ENCODE measurements around the gene TNFRSF1A. TPM values are rescaled to one million over a fixed set of nuclear protein-coding genes. Genes with fewer than 3 reads are reported as not detected.

Gene TNFRSF1A
- total and polyA plus RNA-seq, 2 of the 13 experiments (the other 11 are each of a cell fraction or from before 2014, with no cell fraction given) = 41.5 to 61.2 TPM

DNA sequence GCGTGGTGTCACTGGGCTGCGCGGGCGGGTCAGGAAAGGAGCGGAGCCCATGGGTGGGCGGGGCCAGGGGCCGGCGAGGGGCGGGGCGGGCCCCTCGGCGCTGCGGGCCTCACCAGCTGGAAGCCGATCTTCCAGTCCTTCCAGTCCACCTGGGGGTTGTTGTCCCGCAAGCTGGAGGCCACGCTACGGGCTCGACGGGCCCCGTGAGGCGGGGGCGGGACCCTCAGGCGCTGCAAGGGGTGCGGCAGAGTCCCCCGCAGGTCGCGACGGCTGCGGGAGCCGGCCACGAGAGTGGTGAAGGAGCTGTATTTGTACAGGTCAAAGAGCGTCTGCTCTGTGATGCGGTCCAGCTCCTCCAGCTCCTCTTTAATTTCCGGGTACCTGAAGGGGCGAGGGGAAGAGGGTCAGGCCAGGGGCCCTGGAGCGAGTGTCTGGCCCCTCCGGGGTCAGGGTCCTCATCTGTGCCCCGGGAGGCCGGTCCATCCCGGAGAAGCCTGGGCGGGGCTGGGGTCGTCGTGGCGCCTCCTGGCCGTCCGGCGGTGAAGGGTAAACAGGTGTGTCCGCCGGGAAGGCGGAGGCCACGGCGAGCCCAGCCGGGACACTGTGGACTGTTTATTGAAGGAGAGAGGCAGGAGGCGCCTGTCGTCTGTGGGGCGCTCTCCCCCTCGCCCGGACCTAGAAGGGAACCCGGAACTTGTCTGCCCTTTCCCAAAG, 21.6 kb upstream of the TNFRSF1A start (continued):
- peak; percentile 55; the same call in 1 of the 2 replicates for TF ChIP-seq HMG20A (CRISPR knock-in tag; IDR thresholded peaks at IDR 0.05; ENCODE audit: borderline replicate concordance)
- TF ChIP-seq ZNF260 (CRISPR knock-in tag; IDR thresholded peaks at IDR 0.05; ENCODE audit: borderline replicate concordance, low read depth) = no peak
- peak; percentile 83 for TF ChIP-seq DMAP1 (CRISPR knock-in tag; IDR thresholded peaks at IDR 0.05)
- TF ChIP-seq ZNF343 (CRISPR knock-in tag; IDR thresholded peaks at IDR 0.05) = peak; percentile 79
- peak; percentile 74 for TF ChIP-seq MEIS2 (CRISPR knock-in tag; IDR thresholded peaks at IDR 0.05)
- TF ChIP-seq YEATS4 (CRISPR knock-in tag; IDR thresholded peaks at IDR 0.05; ENCODE audit: borderline replicate concordance) = peak; percentile 84
- TF ChIP-seq ZNF564 (CRISPR knock-in tag; IDR thresholded peaks at IDR 0.05) = no peak
- TF ChIP-seq YY1 (IDR thresholded peaks at IDR 0.05; ENCODE audit: insufficient read depth, insufficient replicate concordance, low read depth, low read length) = peak; percentile 17
- no peak for TF ChIP-seq GLMP (CRISPR knock-in tag; IDR thresholded peaks at IDR 0.05; ENCODE audit: borderline replicate concordance)
- no peak for TF ChIP-seq ZNF468 (CRISPR knock-in tag; IDR thresholded peaks at IDR 0.05)
- TF ChIP-seq ZNF629 (CRISPR knock-in tag; conservative IDR thresholded peaks at IDR 0.05) = peak; percentile 19; the same call in 1 of the 2 replicates
- TF ChIP-seq ZMYM3 (CRISPR knock-in tag; IDR thresholded peaks at IDR 0.05) = no peak; the same call in 1 of the 2 replicates
- TF ChIP-seq SRSF4 (IDR thresholded peaks at IDR 0.05; ENCODE audit: low read depth, low read length, poor library complexity, severe bottlenecking) = no peak
- peak; percentile 75 for TF ChIP-seq FOXA3 (CRISPR knock-in tag; IDR thresholded peaks at IDR 0.05)
- TF ChIP-seq SSRP1 (CRISPR knock-in tag; IDR thresholded peaks at IDR 0.05) = peak; percentile 31; the same call in 1 of the 2 replicates
- TF ChIP-seq ZNF562 (CRISPR knock-in tag; IDR thresholded peaks at IDR 0.05; ENCODE audit: borderline replicate concordance) = no peak
- TF ChIP-seq ZNF230 (CRISPR knock-in tag; IDR thresholded peaks at IDR 0.05) = peak; percentile 78; the same call in 1 of the 2 replicates
- TF ChIP-seq DNMT1 (CRISPR knock-in tag; IDR thresholded peaks at IDR 0.05) = no peak
- TF ChIP-seq, protein P1, sequence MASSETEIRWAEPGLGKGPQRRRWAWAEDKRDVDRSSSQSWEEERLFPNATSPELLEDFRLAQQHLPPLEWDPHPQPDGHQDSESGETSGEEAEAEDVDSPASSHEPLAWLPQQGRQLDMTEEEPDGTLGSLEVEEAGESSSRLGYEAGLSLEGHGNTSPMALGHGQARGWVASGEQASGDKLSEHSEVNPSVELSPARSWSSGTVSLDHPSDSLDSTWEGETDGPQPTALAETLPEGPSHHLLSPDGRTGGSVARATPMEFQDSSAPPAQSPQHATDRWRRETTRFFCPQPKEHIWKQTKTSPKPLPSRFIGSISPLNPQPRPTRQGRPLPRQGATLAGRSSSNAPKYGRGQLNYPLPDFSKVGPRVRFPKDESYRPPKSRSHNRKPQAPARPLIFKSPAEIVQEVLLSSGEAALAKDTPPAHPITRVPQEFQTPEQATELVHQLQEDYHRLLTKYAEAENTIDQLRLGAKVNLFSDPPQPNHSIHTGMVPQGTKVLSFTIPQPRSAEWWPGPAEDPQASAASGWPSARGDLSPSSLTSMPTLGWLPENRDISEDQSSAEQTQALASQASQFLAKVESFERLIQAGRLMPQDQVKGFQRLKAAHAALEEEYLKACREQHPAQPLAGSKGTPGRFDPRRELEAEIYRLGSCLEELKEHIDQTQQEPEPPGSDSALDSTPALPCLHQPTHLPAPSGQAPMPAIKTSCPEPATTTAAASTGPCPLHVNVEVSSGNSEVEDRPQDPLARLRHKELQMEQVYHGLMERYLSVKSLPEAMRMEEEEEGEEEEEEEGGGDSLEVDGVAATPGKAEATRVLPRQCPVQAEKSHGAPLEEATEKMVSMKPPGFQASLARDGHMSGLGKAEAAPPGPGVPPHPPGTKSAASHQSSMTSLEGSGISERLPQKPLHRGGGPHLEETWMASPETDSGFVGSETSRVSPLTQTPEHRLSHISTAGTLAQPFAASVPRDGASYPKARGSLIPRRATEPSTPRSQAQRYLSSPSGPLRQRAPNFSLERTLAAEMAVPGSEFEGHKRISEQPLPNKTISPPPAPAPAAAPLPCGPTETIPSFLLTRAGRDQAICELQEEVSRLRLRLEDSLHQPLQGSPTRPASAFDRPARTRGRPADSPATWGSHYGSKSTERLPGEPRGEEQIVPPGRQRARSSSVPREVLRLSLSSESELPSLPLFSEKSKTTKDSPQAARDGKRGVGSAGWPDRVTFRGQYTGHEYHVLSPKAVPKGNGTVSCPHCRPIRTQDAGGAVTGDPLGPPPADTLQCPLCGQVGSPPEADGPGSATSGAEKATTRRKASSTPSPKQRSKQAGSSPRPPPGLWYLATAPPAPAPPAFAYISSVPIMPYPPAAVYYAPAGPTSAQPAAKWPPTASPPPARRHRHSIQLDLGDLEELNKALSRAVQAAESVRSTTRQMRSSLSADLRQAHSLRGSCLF (CRISPR knock-in tag; IDR thresholded peaks at IDR 0.05; ENCODE audit: borderline replicate concordance) = no peak
- peak; percentile 78; the same call in 1 of the 2 replicates for TF ChIP-seq ZNF691 (CRISPR knock-in tag; IDR thresholded peaks at IDR 0.05; ENCODE audit: borderline replicate concordance, low read depth)
- TF ChIP-seq FLYWCH1 (CRISPR knock-in tag; IDR thresholded peaks at IDR 0.05) = no peak
- 0 out of 2 replicates have a peak, but pooled peaks have one; percentile 60 for TF ChIP-seq ZNF616 (CRISPR knock-in tag; IDR thresholded peaks at IDR 0.05; ENCODE audit: low read depth)
- TF ChIP-seq PHF21A (CRISPR knock-in tag; IDR thresholded peaks at IDR 0.05) = peak; percentile 96
